Activated CD4-positive, alpha-beta T cell treated with anti-CD3 and anti-CD28 coated beads, Interleukin-2, amount 50 U/mL, for 48 hours (primary cell): ENCODE results near the gene CHRNA4.

Source experiments
- DNase-seq, 2 experiments: peaks; one replicate each; pipeline ENCODE4 v3.0.0-alpha.2; 2020

CHRNA4 gene

DNA sequence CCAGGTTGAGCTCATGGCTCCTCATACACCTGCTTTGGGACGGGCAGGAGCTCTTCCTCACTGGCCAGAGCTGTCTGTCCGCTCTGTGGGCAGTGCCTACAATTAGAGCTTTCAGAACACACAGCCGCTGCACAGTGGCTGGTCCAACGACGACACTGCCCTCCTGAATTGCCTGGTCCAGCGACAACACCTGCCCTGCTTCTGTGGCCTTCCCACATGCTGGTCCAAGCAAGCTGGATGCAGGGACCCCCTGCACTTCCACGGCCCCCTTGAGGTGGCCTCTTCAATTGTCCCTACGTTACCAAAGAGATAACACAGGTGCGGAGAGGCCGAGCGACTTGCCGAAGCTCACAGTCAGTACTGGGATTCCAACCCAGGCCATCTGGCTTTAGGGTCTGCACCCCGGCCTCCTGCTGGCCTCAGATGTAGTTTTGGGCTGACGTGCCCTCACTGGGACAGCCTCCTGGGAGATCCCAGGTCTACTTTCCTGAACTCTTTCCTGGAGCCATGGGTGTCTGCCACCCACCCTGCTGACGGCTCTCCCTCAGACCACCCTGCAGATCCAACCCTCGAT is 1.4 kb upstream of the CHRNA4 start:
- no peak for DNase-seq

DNA sequence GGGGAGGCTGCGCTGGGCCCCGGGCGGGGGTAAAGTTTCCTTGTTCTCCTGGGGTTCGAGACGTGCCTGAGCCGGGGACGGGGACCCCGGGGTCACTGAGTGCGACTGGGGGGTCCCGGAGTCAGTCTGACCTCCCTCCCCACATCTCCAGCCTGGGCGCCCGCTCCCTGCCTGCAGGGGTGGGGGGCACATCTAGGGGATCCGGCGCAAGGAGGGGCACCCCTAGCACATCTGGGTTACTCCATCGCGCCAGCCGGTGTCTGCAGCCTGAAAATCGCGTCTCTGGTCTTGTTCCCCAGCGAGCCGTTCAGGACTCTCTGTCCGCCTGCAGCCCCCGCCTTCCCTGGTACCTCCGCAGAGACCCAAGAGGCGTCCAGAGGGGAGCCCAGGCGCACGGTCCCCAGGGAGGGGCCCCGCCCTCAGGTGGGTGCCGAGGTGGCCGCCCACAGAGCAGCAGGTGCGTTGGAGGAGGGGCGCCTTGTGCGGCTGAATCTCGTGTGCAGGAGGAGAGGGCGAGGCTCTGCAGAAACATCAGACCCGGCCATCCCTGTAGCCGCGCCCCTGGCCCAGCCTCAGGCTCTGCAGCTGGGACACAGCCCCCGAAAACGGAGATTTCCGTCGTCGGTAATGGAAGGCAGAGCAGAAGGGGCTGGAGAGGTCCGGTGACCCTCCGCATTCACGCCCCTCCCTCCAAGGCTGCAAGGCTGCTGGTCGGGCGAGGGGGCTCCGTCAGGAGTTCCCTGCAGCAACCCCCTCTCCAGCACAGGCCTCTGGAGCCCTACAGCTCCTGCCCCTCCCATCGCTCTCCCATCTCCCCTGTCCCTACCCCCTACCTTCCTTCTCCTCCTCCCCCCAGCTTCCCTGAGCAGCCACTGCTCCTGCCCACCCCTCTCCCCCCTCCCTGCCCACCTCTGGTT is 628 bp upstream of the CHRNA4 start:
- no peak for DNase-seq

DNA sequence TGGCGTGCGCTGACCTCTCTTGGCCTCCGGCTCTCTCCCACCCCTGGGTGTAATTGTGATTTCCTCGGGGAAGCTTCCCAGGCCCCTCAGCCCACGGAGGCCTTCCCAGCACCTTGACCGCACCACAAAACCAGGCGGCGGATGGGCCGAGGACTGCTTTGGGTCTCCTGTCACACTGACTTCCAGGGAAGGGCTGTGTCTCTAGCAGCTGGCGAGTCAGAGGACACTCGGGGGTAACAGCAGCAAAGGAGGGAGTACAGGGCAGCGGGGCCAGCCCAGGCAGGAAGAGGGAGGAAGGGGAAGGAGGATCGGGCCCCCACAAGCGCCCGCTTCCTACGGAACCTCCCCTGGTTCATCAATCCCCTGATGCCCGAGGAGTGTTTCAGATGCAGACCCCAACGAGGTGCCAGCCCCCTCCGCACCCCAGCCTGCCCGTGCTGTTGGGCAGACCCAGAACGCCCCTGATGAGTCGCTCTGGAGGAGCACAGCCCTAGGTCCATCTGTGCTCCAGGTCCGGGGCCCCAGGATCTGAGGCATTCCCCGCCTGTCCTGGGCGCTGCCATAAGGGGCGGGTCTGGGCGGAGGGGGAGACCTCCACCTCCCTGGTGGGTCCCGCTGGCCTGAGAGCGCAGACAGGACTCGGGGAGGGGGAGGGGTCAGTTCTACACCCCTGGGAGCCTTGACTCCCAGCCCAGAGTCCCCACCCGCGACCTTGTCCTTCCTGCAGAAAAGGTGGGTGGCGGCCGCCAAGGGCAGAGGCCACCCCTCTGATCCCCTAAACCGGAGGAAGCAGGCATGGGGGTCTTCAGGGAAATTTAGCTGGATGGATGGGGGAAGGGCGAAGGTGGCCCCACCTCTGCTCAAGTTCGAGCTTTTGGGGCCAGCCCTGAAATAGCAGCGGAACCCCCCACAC is 956 bp downstream of the CHRNA4 start:
- DNase-seq = no peak

DNA sequence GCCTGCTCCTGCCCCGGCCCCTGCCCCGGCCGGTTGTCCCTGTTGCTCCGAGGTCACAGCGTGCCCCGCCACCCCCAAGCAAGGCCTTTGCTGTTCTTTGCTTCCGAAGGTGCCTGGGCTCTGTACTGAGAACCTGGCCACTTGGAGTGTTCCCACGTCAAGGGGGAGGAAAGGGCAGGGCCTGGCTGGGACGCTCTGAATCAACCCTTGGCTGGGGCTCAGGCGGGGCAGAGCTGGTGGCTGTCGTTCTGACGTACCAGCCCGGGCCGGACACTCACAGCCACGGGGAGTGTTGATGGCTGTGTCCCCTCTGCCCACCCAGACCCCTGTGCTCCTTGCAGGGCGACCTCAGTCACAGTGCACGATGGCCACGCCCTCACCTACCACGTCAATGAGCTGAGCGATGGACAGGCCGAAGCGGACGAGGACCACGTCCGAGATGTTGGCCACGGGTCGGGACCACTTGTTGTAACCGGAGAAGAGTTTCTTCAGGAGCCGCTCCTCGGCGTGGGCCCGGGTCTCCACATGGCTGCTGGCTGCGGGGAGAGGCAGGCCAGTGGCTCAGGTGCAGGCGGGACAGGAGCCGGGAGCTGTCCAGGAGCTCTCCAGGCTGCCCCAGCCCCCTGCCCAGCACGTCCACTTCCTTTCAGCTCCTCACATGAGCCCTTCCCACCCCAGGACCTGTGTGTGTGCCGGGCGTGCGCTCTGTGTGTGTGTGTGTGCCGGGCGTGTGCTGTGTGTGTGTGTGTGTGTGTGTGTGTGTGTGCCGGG is 1.8 kb downstream of the CHRNA4 start:
- DNase-seq = no peak

DNA sequence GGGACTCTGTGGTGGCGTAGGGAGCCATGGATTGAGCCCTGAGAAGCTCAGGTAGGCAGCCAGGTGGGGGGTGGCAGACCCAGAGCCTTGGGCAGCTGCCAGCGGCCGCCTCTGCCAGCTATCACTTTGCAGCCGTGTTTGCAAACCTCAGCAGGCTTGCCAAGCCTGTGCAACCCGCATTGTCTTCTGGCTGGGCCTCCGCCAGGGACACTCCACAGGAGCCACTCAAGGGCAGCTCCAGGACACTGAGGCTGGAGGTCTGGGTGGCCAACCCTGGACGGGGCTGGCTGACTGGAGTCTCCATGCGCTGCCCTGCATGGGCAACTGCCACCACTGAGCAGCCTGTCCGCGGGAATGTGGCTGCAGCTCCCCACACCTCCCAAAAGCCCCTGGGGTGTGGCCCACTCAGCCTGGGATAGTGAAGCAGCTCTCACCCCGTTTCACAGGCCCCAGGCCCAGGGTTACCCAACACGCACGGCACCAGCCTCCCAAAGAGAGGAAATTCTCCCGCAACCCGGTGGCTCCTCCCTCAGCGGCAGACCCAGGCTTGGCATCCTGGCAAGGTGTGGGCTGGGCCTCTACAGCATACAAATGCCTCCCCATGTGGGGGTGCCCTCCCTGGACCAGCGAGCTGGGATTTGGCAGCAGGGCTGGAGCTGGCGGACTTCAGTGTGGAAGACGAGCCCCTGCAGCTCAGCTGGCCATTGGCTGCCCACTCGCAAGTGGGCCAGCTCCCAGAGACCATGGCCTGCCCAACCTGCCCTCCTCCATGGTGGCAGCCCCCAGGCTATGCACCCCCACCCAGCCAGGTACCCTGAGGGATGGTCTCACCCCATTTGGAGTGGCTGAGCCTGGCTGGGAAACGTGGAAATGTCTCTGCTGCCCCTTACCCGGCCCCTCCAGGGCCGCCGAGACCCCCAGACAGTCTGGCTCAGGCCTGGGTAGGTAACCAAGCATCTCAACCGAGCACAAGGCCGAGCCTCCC is 2.9 kb downstream of the CHRNA4 start:
- no peak for DNase-seq

DNA sequence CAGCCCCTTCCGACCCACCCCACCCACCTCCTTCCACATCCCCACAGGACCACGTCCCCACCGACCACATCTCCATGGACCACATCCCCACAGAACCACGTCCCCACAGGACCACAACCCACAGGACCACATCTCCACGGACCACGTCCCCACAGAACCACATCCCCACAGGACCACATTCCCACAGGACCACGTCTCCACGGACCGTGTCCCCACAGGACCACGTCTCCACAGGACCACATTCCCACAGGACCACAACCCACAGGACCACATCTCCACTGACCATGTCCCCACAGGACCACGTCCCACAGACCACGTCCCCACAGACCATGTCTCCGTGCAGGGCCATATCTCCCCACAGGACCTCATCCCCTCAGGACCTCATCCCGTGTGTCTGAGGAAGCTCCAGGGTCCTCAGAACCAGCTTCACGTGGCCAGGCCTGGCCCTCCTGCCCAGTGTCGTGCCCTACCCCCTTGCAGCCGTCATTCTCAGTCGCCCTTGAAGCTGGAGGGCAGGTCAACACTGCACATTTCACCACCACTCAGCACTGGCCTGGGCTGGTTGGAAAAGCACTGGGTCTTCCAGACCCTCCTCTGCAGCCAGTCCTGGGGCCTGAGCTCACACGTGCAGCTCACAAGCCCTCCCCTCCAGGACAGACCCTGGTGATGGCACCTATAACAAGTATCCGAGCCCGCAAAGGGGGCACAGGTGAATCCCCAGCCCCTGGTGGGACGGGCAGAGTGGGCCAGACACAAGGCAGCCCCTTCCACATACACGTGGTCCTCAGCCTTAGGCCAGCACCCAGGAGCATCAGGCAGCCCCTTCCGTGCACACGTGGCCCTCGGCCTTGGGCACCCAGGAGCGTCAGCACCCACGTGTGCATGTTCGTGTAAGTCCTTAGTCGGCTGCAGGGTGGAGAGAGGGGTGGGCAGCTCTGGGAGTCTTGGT is 3.9 kb downstream of the CHRNA4 start:
- no peak for DNase-seq

DNA sequence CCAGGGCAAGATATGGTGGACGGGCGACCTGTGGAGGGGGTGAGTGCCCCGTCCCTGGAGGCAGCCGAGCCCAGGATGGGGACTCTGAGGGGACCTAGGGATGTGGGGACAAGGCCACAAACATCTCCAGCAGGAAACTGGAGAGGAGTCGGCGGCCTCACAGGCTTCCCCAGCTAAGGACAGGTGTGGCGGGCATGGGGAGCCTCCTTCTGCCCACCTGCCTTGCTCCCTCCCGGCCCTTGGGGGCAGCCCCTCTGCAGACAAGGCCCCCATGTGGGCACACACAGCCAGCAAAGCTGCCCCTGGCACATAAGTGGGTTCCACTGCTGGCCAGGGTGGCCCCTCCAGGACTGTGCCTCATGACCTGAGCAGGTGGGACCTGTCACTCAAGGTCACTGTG is 4.6 kb downstream of the CHRNA4 start:
- DNase-seq = no peak

DNA sequence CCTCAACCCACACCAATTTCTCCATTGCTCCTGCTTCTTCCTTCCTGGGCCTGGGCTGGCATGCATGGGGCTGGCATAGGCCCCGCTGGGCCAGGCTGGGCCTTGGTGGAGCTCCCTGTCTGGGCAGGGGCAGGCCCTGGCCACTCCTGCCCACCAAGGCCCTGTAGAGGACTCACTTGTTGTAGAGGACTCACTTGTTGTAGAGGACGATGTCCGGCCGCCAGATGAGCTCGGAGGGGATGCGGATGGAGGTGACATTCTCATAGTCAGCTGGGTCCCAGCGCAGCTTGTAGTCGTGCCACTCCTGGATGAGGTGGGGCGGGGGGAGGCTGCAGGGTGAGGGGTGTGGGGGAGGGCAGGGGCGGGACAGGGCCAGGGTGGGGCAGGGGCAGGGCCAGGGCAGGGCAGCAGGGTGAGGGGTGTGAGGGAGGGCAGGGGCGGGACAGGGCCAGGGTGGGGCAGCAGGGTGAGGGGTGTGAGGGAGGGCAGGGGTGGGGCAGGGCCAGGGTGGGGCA is 5.3 kb downstream of the CHRNA4 start:
- DNase-seq = no peak

DNA sequence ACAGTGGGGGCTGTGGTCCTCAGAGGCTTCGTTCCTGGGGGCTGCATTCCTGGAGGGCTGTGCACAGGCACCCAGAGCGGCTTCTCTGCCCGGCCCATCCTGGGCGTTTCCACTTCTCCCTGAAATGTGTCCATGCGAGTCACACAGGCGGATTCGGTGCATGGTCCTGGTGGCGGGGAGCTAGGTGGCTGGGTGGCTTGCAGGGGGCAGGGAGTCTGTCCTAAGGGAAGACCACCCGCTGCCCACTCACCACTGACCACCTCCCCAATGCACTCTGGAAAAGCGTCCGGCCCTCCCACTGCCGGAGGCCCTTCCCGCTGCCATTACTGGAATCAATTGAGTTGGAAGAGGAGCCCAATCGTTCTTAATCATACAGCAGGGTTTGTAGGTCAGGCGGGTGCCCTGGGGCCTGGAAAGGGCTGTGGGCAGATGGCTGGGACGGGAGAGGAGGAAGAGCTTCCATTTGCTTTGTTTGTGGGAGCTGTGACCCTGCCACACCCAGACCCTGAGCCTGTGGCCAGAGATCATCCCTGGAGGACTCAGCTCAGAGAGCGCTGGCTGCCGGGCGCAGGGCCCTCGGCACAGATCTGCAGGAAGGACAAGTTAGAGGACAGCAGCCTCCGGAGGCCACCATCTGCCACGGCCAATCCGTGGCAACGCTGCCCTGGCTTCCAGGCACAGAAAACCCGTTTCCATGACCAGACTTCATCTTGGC is 6.4 kb downstream of the CHRNA4 start:
- no peak for DNase-seq

DNA sequence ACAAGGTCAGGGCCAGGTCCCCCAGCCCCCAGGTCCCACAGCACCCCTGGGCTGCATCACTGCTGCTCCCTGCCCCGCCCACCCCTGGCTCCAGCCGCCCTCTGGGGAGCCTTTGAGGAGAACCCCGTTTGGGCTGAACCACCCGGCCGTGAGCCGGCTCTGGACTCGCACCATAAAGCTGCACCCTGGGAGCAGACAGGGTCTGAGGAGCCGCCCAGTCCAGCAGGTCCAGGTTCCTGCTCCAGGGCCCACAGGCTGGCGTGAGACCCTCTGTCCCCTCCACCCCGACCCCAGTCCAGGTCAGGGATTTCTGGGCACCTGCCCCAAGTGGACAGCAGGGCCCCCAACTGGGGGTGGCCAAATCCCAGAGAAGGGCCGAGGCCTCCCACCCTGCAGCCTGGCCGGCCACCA is 8.3 kb downstream of the CHRNA4 start:
- no peak for DNase-seq

DNA sequence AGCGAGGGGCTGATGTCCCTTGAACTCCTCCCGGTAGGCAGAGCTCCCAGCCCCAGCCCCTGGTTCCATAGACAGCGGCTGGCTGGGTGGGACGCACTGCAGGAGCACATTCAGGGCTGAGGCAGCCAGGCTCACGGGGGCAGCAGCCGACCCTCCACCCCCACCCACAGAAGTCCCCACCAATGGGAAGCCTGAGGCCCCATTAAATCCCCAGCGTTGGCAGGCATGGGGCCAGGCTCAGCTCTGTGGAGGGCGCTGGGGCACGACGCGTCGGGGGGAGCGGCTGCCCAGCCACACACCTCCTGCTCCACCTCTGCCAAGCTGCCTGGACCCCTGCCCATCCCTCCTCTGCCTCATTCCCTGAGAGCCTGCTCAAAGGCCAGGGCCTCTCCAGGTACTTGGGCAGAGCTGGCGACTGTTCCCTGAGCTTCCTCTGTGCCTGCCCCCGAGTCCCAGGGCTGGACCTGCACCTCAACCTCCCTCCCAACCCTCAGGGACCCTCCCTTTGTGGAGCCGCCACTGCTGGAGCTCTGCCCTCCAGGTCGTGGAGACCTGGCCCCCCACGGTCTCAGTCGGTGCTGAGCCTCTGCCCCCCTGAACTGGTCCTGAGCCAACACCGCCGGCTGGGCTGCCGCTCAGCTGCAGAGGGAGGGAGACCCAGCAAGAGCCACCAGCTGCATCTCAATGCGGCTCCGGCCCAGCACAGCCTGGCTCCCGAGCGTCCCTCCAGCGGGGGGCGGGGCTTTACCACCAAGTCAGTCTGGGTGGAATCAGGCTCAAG is 9.1 kb downstream of the CHRNA4 start:
- no peak for DNase-seq

DNA sequence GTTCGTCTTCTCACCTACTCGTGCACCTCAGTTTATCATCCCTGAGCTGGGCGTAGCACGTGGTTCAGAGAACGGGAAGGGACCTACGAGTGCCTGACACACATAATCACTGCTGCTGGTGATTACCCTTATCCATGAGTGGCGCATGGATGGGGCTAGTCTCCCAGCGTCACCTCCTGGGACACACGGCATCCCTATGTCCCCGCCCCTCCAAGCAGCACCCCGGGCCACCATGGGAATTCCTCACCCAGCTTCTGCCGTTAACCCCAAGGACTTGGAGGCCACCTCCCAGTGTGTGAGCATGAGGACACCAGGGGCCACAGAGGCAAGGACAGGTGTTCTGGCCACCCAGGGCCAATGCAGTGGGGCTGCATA is 9.8 kb downstream of the CHRNA4 start:
- DNase-seq = no peak

DNA sequence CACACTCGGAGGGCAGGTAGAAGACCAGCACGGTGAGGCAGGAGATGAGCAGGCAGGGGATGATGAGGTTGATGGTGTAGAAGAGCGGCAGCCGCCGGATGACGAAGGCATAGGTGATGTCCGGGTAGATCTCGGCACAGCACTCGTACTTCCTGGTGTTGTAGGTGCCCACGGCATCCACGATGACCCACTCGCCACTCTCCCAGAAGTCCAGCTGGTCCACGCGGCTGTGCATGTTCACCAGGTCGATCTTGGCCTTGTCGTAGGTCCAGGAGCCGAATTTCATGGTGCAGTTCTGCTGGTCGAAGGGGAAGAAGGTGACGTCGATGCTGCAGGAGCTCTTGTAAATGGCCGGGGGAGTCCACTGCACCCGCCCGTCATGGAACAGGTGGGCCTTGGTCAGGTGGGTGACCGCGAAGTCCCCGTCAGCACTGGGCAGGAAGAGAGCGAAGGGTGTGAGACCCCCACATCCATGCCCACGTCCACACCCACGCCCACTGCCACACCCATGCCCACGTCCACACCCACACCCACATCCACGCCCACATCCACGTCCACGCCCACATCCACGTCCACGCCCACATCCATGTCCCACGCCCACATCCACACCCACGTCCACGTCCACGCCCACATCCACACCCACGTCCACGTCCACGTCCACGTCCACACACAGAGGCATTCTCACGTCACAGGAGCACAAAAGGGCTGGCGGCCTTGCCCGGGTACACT is 10.4 kb downstream of the CHRNA4 start:
- no peak for DNase-seq

DNA sequence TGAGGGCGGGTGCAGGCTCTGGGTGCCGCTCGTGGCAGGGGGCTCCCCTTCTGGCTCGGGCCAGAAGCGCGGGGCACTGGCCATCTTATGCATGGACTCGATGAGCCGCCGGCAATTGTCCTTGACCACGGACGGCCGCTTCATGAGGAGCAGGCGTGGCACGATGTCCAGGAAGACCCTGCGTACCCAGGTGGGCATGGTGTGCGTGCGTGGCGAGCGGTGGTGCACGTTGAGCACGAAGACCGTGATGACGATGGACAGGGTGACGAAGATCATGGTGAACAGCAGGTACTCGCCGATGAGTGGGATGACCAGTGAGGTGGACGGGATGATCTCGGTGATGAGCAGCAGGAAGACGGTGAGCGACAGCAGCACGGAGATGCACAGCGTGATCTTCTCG is 11.0 kb downstream of the CHRNA4 start:
- no peak for DNase-seq

DNA sequence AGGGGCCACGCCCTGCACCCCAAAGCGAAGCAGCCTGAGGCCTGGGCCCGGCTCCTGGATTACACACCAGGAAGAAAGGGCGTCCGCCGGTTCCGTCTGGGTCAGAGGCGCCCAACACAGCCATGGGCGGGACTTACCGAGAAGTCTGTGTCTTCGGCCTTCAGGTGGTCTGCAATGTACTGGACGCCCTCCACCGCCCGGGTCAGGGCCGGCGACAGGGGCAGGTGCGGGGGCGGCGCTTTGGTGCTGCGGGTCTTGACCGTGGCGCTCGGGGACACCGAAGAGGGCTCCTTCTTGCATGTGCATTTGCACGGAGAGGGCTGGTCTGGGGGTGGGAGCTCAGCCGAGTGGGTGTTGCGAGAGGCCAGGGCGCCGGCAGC is 11.6 kb downstream of the CHRNA4 start:
- no peak for DNase-seq

DNA sequence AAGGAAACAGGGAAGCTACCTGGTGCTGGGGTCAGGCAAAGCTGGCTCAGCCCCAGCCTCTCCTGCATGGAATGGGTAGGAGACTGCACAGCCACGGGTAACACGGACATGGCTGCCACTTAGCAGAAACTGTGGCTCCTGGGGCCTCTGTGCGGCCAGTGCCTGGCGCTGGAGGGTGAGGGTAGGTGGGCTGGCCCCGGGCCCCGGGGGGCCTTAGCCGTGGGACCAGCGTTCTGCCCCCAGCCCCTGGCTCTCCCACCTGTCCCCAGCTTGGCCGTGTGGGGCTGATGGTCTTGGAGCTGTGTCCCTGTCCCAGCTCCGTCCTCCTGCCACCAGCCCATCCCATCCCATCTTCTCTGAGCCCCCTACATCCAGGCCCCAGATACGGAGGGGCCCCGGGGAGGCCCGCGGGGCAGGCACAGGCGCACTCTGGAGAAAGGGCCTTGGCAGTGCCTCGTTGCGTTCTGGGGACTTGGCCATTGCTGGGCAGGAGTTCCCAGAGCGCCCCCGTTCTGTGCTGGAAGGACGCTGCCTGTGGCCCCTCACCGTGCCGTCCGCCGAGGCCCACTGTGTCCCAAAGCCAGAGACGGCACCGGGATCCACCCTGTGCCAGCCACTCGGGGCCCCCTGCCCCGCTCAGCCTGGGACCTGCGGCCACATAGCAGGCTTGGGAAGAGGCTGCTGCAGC is 12.2 kb downstream of the CHRNA4 start:
- no peak for DNase-seq
